OCI-LY7 (cell line): ENCODE results near the gene TBC1D19.

Experiments used
- CTCF ChIP-seq: fragments of 200-600 bp; sonication (generic); conservative IDR thresholded peaks from 2 replicates; pipeline ENCODE4 v1.5.1; 2014; ENCODE audit warnings: mild to moderate bottlenecking, antibody characterized with exemption, low read length, moderate library complexity, mixed read lengths
- EZH2phosphoT487 ChIP-seq: fragments of 200-600 bp; sonication (generic); IDR thresholded peaks from 2 replicates; pipeline ENCODE4 v1.6.1; 2018; ENCODE audit warnings: low read depth, borderline replicate concordance, mild to moderate bottlenecking, mixed run types, antibody characterized with exemption, low read length, moderate library complexity, mixed read lengths

GRCh38 chr4:26613237-26613636 is 29.4 kb downstream of the TBC1D19 start:
- TF ChIP-seq CTCF = no peak
- no peak for TF ChIP-seq EZH2phosphoT487
